ENCODE results near the gene CAST.

CAST gene

DNA sequence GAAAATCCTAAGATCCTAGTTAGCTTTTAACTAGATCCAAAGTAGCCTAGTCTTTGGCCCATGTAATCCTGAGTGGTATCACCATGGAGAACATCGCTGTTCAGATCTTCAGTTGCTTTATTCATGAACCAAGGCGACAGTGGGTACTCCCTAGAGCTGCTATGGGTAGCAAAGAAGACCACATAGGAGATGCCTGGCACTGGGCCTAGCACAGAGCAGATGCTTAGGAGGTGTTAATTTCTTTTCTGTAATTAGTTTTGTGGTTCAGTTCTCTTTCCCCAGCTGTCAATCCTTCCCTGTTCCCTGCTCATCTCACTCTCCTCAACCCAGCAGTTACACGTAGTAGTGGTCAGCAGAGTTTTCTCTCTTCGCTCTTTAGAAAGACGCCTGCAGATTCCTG lies 9.3 kb downstream of the CAST start:
- no peaks in the 10 kb centered on the region for H3K9me3 Mint-ChIP-seq
- no peak overlapping the region for H3K27ac Mint-ChIP-seq
- H3K4me1 Mint-ChIP-seq (ENCODE audit: low read depth), result peaks cover 20% of the 10 kb centered on the region
- no peak overlapping the region for H3K4me3 Mint-ChIP-seq
- H3K36me3 Mint-ChIP-seq (ENCODE audit: low read depth), result peaks cover 20% of the 10 kb centered on the region
- H3K27me3 Mint-ChIP-seq (ENCODE audit: low read depth), result no peaks in the 10 kb centered on the region

DNA sequence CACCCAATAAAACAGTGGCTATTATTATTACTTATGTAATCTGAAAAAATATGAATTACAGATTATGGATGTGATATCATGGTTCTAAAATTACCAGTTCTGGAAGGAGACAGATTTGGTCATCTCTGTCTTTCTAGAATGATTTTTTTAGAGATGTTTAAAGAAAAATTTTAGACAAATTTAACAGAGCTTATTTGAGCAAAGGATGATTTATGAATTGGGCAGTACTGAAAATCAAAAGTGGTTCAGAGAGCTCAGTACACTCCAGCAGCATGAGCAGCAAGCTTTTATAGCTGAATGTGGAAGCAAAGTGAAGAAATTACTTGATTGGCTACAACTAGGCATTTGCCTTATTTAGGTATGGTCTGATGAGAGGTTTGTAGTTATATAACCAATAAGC lies 11.0 kb downstream of the CAST start:
- Mint-ChIP-seq H3K9me3 (no peaks in the 10 kb centered on the region), H3K27ac (no peak overlapping the region), H3K4me3 (no peak overlapping the region), H3K27me3 (ENCODE audit: low read depth) (no peaks in the 10 kb centered on the region), H3K4me1 (ENCODE audit: low read depth) (peaks cover 14% of the 10 kb centered on the region), H3K36me3 (ENCODE audit: low read depth) (peaks cover 20% of the 10 kb centered on the region)

DNA sequence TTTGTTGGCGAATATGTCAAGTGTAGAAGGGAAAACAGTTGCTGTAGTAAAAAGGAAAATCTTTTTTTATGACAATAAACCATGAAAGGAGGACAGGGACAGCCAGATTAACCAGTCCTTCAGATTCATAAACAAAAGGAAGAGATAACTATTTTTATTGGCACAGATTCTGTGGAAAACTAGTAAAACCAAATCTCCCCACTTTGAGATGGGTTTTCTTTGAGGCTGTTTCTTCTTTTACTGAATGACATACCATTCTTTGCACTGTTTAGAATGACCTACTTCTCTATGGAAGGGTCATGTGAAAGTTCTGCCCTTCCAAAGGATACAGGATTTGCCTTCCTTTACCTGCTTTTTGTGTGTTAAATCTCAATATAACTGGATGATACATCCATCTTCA lies 13.7 kb downstream of the CAST start:
- Mint-ChIP-seq H3K4me3 (no peak overlapping the region), H3K27me3 (ENCODE audit: low read depth) (no peaks in the 10 kb centered on the region), H3K36me3 (ENCODE audit: low read depth) (peaks cover 26% of the 10 kb centered on the region), H3K9me3 (no peaks in the 10 kb centered on the region), H3K4me1 (ENCODE audit: low read depth) (peaks cover 13% of the 10 kb centered on the region), H3K27ac (no peak overlapping the region)

GRCh38 chr5:96677496-96677895 lies 15.3 kb downstream of the CAST start:
- H3K36me3 Mint-ChIP-seq (ENCODE audit: low read depth), result peaks cover 20% of the 10 kb centered on the region
- peaks cover 5% of the 10 kb centered on the region for H3K4me1 Mint-ChIP-seq (ENCODE audit: low read depth)

GRCh38 chr5:96679293-96679692 lies 17.1 kb downstream of the CAST start:
- no peaks in the 10 kb centered on the region for H3K27me3 Mint-ChIP-seq (ENCODE audit: low read depth)
- peaks cover 5% of the 10 kb centered on the region for H3K4me1 Mint-ChIP-seq (ENCODE audit: low read depth)
- no peak overlapping the region for H3K4me3 Mint-ChIP-seq
- no peak overlapping the region for H3K27ac Mint-ChIP-seq
- peaks cover 22% of the 10 kb centered on the region for H3K36me3 Mint-ChIP-seq (ENCODE audit: low read depth)
- no peaks in the 10 kb centered on the region for H3K9me3 Mint-ChIP-seq

More at GRCh38 chr5:96677496-96677895, 15.3 kb downstream of the CAST start:
- Mint-ChIP-seq H3K4me3 (no peak overlapping the region), H3K27me3 (ENCODE audit: low read depth) (no peaks in the 10 kb centered on the region), H3K9me3 (no peaks in the 10 kb centered on the region), H3K27ac (no peak overlapping the region)

GRCh38 chr5:96680759-96681470 lies 18.7 kb downstream of the CAST start:
- no peak overlapping the region for H3K4me3 Mint-ChIP-seq
- peaks cover 22% of the 10 kb centered on the region for H3K36me3 Mint-ChIP-seq (ENCODE audit: low read depth)
- H3K9me3 Mint-ChIP-seq, result no peaks in the 10 kb centered on the region
- no peak overlapping the region for H3K27ac Mint-ChIP-seq
- peaks cover 5% of the 10 kb centered on the region for H3K4me1 Mint-ChIP-seq (ENCODE audit: low read depth)
- no peaks in the 10 kb centered on the region for H3K27me3 Mint-ChIP-seq (ENCODE audit: low read depth)

DNA sequence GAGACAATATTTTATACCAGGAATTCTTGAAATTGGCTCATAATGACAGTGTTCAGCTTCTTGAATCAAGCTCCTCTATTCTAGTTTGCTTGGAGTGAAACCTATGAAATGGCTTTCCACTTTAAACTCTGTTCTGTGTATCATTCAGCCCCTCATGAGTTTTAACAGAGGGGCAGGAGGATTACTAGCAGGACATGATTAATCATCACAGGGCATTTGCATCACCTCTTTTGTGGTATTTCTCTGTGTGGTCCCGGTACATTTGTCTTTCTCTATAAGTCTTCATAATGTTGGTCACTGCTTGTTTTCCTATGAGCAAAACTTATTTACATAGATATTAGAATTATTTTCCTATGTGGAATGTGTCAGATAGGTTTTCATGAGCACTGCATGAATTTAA lies 21.2 kb downstream of the CAST start:
- Mint-ChIP-seq H3K4me3 (no peak overlapping the region), H3K27ac (no peak overlapping the region), H3K9me3 (no peaks in the 10 kb centered on the region), H3K36me3 (ENCODE audit: low read depth) (peaks cover 19% of the 10 kb centered on the region), H3K27me3 (ENCODE audit: low read depth) (no peaks in the 10 kb centered on the region), H3K4me1 (ENCODE audit: low read depth) (peaks cover 12% of the 10 kb centered on the region)

DNA sequence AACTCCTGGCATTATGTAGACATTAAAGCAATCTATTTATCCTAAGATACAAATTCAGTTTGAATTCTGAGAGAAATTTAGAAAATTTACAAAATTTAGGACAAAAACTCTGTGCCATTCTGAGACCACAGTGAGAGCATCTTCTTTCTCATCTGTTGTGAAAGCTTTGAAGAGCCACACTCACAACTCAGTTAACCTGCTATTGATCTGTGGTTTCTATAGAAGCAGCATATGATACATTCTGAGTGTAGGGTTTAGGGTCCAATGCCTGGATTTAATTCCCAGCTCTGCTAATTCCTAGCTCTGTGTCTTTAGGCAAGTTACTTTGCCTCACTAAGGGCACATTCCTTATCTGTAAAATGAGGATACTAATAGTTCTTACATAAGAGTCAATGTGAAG lies 21.6 kb downstream of the CAST start:
- peaks cover 16% of the 10 kb centered on the region for H3K36me3 Mint-ChIP-seq (ENCODE audit: low read depth)
- H3K27ac Mint-ChIP-seq, result no peak overlapping the region
- H3K27me3 Mint-ChIP-seq (ENCODE audit: low read depth), result no peaks in the 10 kb centered on the region
- H3K9me3 Mint-ChIP-seq, result no peaks in the 10 kb centered on the region
- peaks cover 12% of the 10 kb centered on the region for H3K4me1 Mint-ChIP-seq (ENCODE audit: low read depth)
- H3K4me3 Mint-ChIP-seq, result no peak overlapping the region

- H3K4me1 Mint-ChIP-seq (ENCODE audit: low read depth), result peaks cover 14% of the 10 kb centered on the region
- peaks cover 14% of the 10 kb centered on the region for H3K36me3 Mint-ChIP-seq (ENCODE audit: low read depth)
- H3K27me3 Mint-ChIP-seq (ENCODE audit: low read depth), result no peaks in the 10 kb centered on the region
- H3K27ac Mint-ChIP-seq, result no peak overlapping the region
- H3K9me3 Mint-ChIP-seq, result no peaks in the 10 kb centered on the region
- no peak overlapping the region for H3K4me3 Mint-ChIP-seq
Measured at GRCh38 chr5:96687080-96687479, 24.9 kb downstream of the CAST start.

- Mint-ChIP-seq H3K36me3 (ENCODE audit: low read depth) (peaks cover 16% of the 10 kb centered on the region), H3K4me1 (ENCODE audit: low read depth) (peaks cover 17% of the 10 kb centered on the region), H3K27ac (no peak overlapping the region), H3K9me3 (no peaks in the 10 kb centered on the region), H3K27me3 (ENCODE audit: low read depth) (no peaks in the 10 kb centered on the region), H3K4me3 (no peak overlapping the region)
Measured at GRCh38 chr5:96687812-96688453, 25.8 kb downstream of the CAST start.

DNA sequence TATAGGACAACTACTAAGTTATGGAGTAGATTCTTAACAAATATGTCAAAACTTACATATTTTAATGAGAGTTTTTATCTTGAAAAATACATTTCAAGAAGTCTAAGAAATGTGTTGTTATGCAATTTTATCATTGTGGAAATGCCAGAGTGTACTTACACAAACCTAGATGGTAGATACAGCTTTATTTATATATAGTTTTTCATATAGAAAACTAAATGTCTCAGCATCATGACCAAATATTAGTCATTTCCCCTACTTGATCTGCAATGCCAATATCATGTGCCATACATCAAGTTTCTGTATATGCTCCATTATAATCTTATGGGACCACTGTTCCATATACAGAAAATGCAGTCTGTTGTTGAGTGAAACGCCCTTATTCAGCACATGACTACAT lies 28.7 kb downstream of the CAST start:
- Mint-ChIP-seq H3K4me1 (ENCODE audit: low read depth) (peaks cover 19% of the 10 kb centered on the region), H3K27ac (no peak overlapping the region), H3K36me3 (ENCODE audit: low read depth) (peaks cover 14% of the 10 kb centered on the region), H3K4me3 (no peak overlapping the region), H3K27me3 (ENCODE audit: low read depth) (no peaks in the 10 kb centered on the region), H3K9me3 (no peaks in the 10 kb centered on the region)

DNA sequence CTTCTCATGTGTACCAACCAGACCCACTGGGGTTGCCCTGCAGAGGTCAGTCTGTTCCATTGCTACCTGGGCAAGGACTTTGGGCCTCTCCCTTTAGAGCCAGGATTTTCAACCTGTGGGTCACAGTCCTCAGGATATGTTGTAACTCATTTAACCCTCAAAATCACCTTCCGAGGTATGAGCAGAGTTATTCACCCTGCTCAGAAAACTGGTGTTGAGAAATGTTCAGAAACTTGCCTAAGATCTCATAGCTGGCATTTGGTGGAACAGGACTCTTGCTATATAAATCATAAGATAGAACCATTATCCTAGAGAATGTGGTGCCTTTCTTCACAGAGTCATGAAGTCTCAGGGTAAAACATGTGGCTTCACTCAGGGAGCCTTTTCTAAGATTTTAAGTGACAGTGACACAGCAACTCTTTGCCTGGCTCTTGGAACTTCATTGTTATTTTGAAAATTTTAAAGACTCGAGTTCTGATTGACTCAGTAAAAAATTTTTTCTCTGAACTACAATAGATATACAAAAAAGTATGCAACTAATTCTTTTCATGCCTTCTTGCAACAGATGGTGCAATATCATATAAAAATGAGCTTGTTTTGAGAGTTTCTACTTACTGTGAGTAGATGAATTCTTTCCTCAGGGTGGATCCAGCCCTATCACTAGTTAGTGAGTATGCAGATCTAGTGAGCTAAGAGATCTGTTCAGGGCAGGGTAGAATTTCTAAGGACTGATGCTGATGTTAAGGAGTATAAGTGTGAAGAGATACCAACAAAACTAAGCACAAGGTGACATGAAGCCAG lies 29.5 kb downstream of the CAST start:
- H3K4me3 Mint-ChIP-seq, result no peak overlapping the region
- no peaks in the 10 kb centered on the region for H3K27me3 Mint-ChIP-seq (ENCODE audit: low read depth)
- no peaks in the 10 kb centered on the region for H3K9me3 Mint-ChIP-seq
- peaks cover 13% of the 10 kb centered on the region for H3K36me3 Mint-ChIP-seq (ENCODE audit: low read depth)
- H3K27ac Mint-ChIP-seq, result no peak overlapping the region
- peaks cover 16% of the 10 kb centered on the region for H3K4me1 Mint-ChIP-seq (ENCODE audit: low read depth)

DNA sequence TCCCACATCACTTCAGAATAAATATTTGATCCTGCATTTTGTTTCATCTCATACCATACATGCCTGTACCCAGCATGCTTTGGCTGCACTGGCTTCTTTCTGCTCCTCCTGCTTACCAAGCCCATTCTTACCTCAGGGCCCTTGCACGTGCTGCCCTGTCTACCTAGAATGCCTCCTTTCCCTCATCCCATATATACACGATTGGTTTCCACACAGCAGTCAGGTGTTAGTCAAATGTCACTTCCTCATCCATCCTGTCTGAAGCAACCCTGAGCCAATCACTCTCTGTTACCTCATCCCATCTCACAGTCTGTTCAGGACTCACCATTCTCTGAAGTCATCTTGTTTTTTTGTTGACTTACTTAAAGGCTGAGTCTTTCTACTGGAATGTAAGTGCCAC lies 30.3 kb downstream of the CAST start:
- Mint-ChIP-seq H3K4me1 (ENCODE audit: low read depth) (peaks cover 11% of the 10 kb centered on the region), H3K27me3 (ENCODE audit: low read depth) (no peaks in the 10 kb centered on the region), H3K4me3 (no peak overlapping the region), H3K36me3 (ENCODE audit: low read depth) (peaks cover 14% of the 10 kb centered on the region), H3K9me3 (no peaks in the 10 kb centered on the region), H3K27ac (no peak overlapping the region)

DNA sequence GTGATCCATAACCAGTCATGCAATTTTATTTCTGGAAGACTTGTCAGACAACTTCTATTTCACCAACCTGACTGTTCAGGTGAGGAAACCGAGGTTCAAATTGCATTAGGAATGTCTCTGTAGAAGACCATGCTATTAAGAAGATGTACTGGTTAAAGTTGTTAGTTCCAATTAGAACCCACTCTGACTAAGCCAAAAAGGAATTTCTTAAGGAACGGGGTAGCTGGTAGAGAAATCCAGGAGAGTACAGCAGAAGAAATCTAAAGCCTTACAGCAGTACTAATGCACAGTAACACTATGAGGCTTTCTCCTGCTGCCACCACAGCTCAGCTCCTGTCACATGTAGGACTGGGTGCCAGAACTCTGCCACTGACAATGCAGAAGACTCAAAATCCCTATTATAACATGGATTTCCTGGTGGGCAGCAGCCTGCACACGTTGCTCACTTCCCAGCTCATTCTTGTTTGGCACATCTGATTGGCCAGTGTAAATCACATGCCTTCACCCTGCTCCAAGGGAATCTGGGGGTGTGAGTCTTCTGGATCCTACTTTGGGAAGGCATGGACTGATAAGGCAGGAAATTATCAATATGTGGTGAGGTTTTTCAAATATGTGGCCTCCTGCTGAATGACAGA lies 37.1 kb downstream of the CAST start:
- peaks cover 13% of the 10 kb centered on the region for H3K4me1 Mint-ChIP-seq (ENCODE audit: low read depth)
- no peak overlapping the region for H3K27ac Mint-ChIP-seq
- H3K27me3 Mint-ChIP-seq (ENCODE audit: low read depth), result no peaks in the 10 kb centered on the region
- peaks cover 22% of the 10 kb centered on the region for H3K36me3 Mint-ChIP-seq (ENCODE audit: low read depth)
- no peak overlapping the region for H3K4me3 Mint-ChIP-seq
- no peaks in the 10 kb centered on the region for H3K9me3 Mint-ChIP-seq

Measured in T-helper 1 cell treated with Interleukin-12 subunit alpha and Interleukin-12 subunit beta and Interleukin-4 antibody, amounts not matched to agents 30 μg/mL and 1 μg/mL, for 36 hours (primary cell).